Activated CD8-positive, alpha-beta memory T cell treated with anti-CD3 and anti-CD28 coated beads, Interleukin-2, amount 50 U/mL, for 24 hours (primary cell): ENCODE measurements around the gene AFG1L.
"Not testable (repeated sequence)": the region's sequence is repeated elsewhere in the genome, so short reads cannot be mapped to it uniquely, and the experiment has no call there.

Experiments
- DNase-seq: peaks from one replicate; pipeline ENCODE4 v3.0.0-alpha.2; 2020; ENCODE audit errors: extremely low read depth

Gene AFG1L

GRCh38 chr6:108416047-108416833 lies 121.4 kb downstream of the AFG1L start:
- not testable (repeated sequence) for DNase-seq

GRCh38 chr6:108417027-108417426 lies 122.2 kb downstream of the AFG1L start:
- no peak for DNase-seq

GRCh38 chr6:108419474-108419873 lies 124.6 kb downstream of the AFG1L start:
- DNase-seq: no peak

- DNase-seq: no peak
Measured at GRCh38 chr6:108419934-108420609, 125.2 kb downstream of the AFG1L start.

- no peak for DNase-seq
Measured at GRCh38 chr6:108421366-108421765, 126.5 kb downstream of the AFG1L start.

GRCh38 chr6:108423982-108424705 lies 129.3 kb downstream of the AFG1L start:
- DNase-seq: no peak

- DNase-seq: no peak
Measured at GRCh38 chr6:108425428-108425827, 130.6 kb downstream of the AFG1L start.

GRCh38 chr6:108432143-108432542 lies 137.3 kb downstream of the AFG1L start:
- no peak for DNase-seq

GRCh38 chr6:108432792-108433191 lies 137.9 kb downstream of the AFG1L start:
- DNase-seq: no peak

- no peak for DNase-seq
Measured at GRCh38 chr6:108434222-108434621, 139.4 kb downstream of the AFG1L start.

GRCh38 chr6:108435391-108435790 lies 140.5 kb downstream of the AFG1L start:
- no peak for DNase-seq

- DNase-seq: no peak
Measured at GRCh38 chr6:108436771-108437170, 141.9 kb downstream of the AFG1L start.

- DNase-seq: no peak
Measured at GRCh38 chr6:108437821-108438220, 143.0 kb downstream of the AFG1L start.

- no peak for DNase-seq
Measured at GRCh38 chr6:108438918-108439317, 144.1 kb downstream of the AFG1L start.

- no peak for DNase-seq
Measured at GRCh38 chr6:108441141-108441540, 146.3 kb downstream of the AFG1L start.

- DNase-seq: no peak
Measured at GRCh38 chr6:108442770-108443520, 148.1 kb downstream of the AFG1L start.

- DNase-seq: no peak
Measured at GRCh38 chr6:108446629-108447150, 151.8 kb downstream of the AFG1L start.

- DNase-seq: no peak
Measured at GRCh38 chr6:108448481-108448880, 153.6 kb downstream of the AFG1L start.

GRCh38 chr6:108449717-108450116 lies 154.9 kb downstream of the AFG1L start:
- DNase-seq: not testable (repeated sequence)

- DNase-seq: no peak
Measured at GRCh38 chr6:108451816-108452215, 157.0 kb downstream of the AFG1L start.

- no peak for DNase-seq
Measured at GRCh38 chr6:108452711-108453195, 157.9 kb downstream of the AFG1L start.
